Right lobe of liver (tissue), 4 donors: Measurements from ENCODE around the gene PLPPR4.

ENCODE experiments used
- POLR2A ChIP-seq: fragments of 450-650 bp; IDR thresholded peaks from one replicate; pipeline ENCODE4 v1.6.1; 2017; ENCODE audit warnings: antibody characterized with exemption, mild to moderate bottlenecking
- TF ChIP-seq, protein P1 (sequence below), 4 donors: fragments of 200-600 bp in 3 of 4; fragments of 450-650 bp in 1 of 4; IDR thresholded peaks; one replicate each; pipeline versions ENCODE4 v1.5.1 to v1.8.0; 2016 to 2022; ENCODE audit warnings: antibody characterized with exemption in 4 of 4, mild to moderate bottlenecking in 2 of 4
- donor health status: DM: no; HTN: no; CAD: no.
- donor health status: DM: no; HTN: no; CAD: no.
- donor health status: DM: no; HTN: yes; CAD: no.

DNA sequence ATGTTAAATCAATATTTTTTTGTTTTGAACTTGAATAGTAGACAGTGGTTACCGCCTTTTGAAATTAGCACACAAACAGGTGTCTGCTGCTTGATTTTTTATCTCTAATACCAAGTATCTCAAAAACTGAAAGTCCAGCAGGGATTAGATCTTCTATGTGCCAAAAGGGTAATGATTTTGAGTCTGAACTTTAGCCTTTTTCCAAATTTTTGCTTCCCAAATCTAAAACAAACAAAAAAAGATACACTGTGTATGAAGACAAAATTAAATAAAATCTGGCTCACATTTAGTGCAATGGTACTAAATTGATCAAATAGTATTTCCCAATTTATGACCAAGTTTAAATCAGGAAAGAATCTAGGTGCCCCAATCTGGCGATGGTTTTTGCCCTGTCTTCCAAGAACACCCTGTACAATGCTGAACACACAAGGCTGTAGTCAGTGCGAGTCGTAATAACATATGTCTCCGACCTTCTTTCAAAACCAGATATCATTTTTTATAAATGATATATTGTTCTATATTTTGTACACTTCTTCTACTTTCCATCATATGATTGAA lies 40.5 kb downstream of the PLPPR4 start:
- TF ChIP-seq, protein P1, sequence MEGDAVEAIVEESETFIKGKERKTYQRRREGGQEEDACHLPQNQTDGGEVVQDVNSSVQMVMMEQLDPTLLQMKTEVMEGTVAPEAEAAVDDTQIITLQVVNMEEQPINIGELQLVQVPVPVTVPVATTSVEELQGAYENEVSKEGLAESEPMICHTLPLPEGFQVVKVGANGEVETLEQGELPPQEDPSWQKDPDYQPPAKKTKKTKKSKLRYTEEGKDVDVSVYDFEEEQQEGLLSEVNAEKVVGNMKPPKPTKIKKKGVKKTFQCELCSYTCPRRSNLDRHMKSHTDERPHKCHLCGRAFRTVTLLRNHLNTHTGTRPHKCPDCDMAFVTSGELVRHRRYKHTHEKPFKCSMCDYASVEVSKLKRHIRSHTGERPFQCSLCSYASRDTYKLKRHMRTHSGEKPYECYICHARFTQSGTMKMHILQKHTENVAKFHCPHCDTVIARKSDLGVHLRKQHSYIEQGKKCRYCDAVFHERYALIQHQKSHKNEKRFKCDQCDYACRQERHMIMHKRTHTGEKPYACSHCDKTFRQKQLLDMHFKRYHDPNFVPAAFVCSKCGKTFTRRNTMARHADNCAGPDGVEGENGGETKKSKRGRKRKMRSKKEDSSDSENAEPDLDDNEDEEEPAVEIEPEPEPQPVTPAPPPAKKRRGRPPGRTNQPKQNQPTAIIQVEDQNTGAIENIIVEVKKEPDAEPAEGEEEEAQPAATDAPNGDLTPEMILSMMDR (IDR thresholded peaks at IDR 0.05), result no peak
- TF ChIP-seq POLR2A, result no peak
